OCI-LY7 (cell line): ENCODE results near the gene TRMT1. TPM values are rescaled to one million over a fixed set of nuclear protein-coding genes. Genes with fewer than 3 reads are reported as not detected.
"Not testable (repeated sequence)": the region's sequence is repeated elsewhere in the genome, so short reads cannot be mapped to it uniquely, and the experiment has no call there.

Experiments
- Bru-seq: library from RNA; stranded (reverse); fragments of 400-500 nt; gene quantifications from one replicate; lab custom pipeline; 2021; lab: Mats Ljungman, UMichigan
- BruChase-seq, 2 experiments: library from RNA; stranded (reverse); fragments of 400-500 nt; gene quantifications; one replicate each; lab custom pipeline; 2021; lab: Mats Ljungman, UMichigan
- BruUV-seq: library from RNA; stranded (reverse); fragments of 400-500 nt; replicated peaks from 2 replicates; lab custom pipeline; 2021; lab: Mats Ljungman, UMichigan
- CTCF ChIA-PET: fragments of 300-600 bp; sonication (Branson Sonifier 250); formaldehyde crosslinking; loops from one replicate; lab custom pipeline; 2022; ENCODE audit warnings: antibody characterized with exemption; ENCODE audit not compliant: unreplicated experiment; lab: Charles Lee
- POLR2A ChIA-PET: fragments of 300-600 bp; sonication (Branson Sonifier 250); formaldehyde crosslinking; loops from one replicate; lab custom pipeline; 2022; ENCODE audit warnings: antibody characterized with exemption; lab: Charles Lee
- DNase-seq: peaks from one replicate; pipeline ENCODE4 v3.0.0-alpha.2; 2015; ENCODE audit warnings: low spot score
- H2AFZ ChIP-seq: fragments of 200-600 bp; sonication (generic), shearing (Covaris generic); 2 replicates; pipeline ENCODE4 v1.6.1; 2014; ENCODE audit warnings: mild to moderate bottlenecking, antibody characterized with exemption, low read length, moderate library complexity
- H3K27ac ChIP-seq: fragments of 200-600 bp; sonication (generic); 2 replicates; pipeline ENCODE4 v1.5.1; 2014; ENCODE audit warnings: mixed run types, low read depth, mild to moderate bottlenecking, moderate library complexity, low read length, inconsistent platforms; ENCODE audit not compliant: poor library complexity, severe bottlenecking
- H3K36me3 ChIP-seq: fragments of 200-600 bp; sonication (generic); 2 replicates; pipeline ENCODE4 v1.6.1; 2014; ENCODE audit warnings: mild to moderate bottlenecking, antibody characterized with exemption, low read length, moderate library complexity, mixed read lengths; ENCODE audit not compliant: insufficient read depth
- H3K4me1 ChIP-seq: fragments of 200-600 bp; sonication (generic); 2 replicates; pipeline ENCODE4 v1.5.1; 2014; ENCODE audit warnings: mild to moderate bottlenecking, low read length; ENCODE audit not compliant: insufficient read depth, poor library complexity, severe bottlenecking
- H3K4me2 ChIP-seq: fragments of 200-600 bp; sonication (generic); 2 replicates; pipeline ENCODE4 v1.6.1; 2014; ENCODE audit warnings: mild to moderate bottlenecking, low read length
- H3K4me3 ChIP-seq: fragments of 200-600 bp; sonication (generic); 2 replicates; pipeline ENCODE4 v1.5.1; 2014; ENCODE audit warnings: mild to moderate bottlenecking, low read depth, low read length; ENCODE audit not compliant: poor library complexity, severe bottlenecking
- H3K79me2 ChIP-seq: fragments of 200-600 bp; sonication (generic); 2 replicates; pipeline ENCODE4 v1.6.1; 2016; ENCODE audit warnings: low read depth, mild to moderate bottlenecking, low read length, moderate library complexity, mixed read lengths; ENCODE audit not compliant: insufficient read depth
- H3K9me2 ChIP-seq: fragments of 200-600 bp; sonication (generic); 2 replicates; pipeline ENCODE4 v1.6.1; 2016; ENCODE audit warnings: mild to moderate bottlenecking, low read length, mixed read lengths; ENCODE audit not compliant: insufficient read depth
- H3K9me3 ChIP-seq: fragments of 200-600 bp; sonication (generic); 2 replicates; pipeline ENCODE4 v1.6.1; 2014; ENCODE audit warnings: mild to moderate bottlenecking, mixed run types, low read length, mixed read lengths
- H4K20me1 ChIP-seq: fragments of 200-600 bp; sonication (generic); 2 replicates; pipeline ENCODE4 v1.6.1; 2014; ENCODE audit warnings: mild to moderate bottlenecking, antibody characterized with exemption, low read length, moderate library complexity, mixed read lengths; ENCODE audit not compliant: insufficient read depth
- CTCF ChIP-seq: fragments of 200-600 bp; sonication (generic); conservative IDR thresholded peaks from 2 replicates; pipeline ENCODE4 v1.5.1; 2014; ENCODE audit warnings: mild to moderate bottlenecking, antibody characterized with exemption, low read length, moderate library complexity, mixed read lengths
- EZH2phosphoT487 ChIP-seq: fragments of 200-600 bp; sonication (generic); IDR thresholded peaks from 2 replicates; pipeline ENCODE4 v1.6.1; 2018; ENCODE audit warnings: low read depth, borderline replicate concordance, mild to moderate bottlenecking, mixed run types, antibody characterized with exemption, low read length, moderate library complexity, mixed read lengths
- intact Hi-C: fragments of 100-400 bp; cut with micrococcal nuclease; formaldehyde crosslinking; loops from one replicate; pipeline ENCODE4 v1.10.0; 2022; ENCODE audit not compliant: unreplicated experiment
- long read RNA-seq: library from polyadenylated mRNA; stranded (forward); transcript quantifications from one replicate; pipeline ENCODE4 v2.0.0, GENCODE V29; 2022
- total RNA-seq, 2 experiments: library from RNA; depleted of rRNA in 1 of 2; stranded (reverse); fragments of >200 nt in 1 of 2; shearing (Covaris generic) in 1 of 2; gene quantifications; 2 replicates each; pipeline ENCODE4 v1.2.3, GENCODE V29; 2014 to 2022

The TRMT1 gene
- total RNA-seq (2014; rRNA removed; shearing (Covaris generic)) (39.2 and 56.8 TPM in 2 replicates), total RNA-seq (2022) (38.2 and 50.4 TPM in 2 replicates), Bru-seq, nascent RNA (percentile 65 among the genes with signal in this experiment), BruChase-seq, experiment 1, labeled RNA remaining after a 6-hour chase (percentile 80 among the genes with signal in this experiment), BruChase-seq, experiment 2, labeled RNA remaining after a 2-hour chase (percentile 76 among the genes with signal in this experiment)
- long read RNA-seq, transcript TRMT1-202 (17 exons, 2,142 nt), result major isoform, 6 of 73 reads
- long read RNA-seq, partial matches to known transcripts, result 24 of 73 reads
- long read RNA-seq, other reads (novel, unspliced or antisense), result 42 of 73 reads

- Histone ChIP-seq H3K4me3 (peak within 1 kb of the TSS; percentile 90), H3K9me3 (no peaks in the 10 kb centered on the region), H3K4me2 (peak within 1 kb of the TSS; percentile 76), H3K79me2 (peaks cover 54% of the 10 kb centered on the region), H3K27ac (peak within 1 kb of the TSS; percentile 75), H3K36me3 (peaks cover 28% of the 10 kb centered on the region), H3K9me2 (no peaks in the 10 kb centered on the region), H2AFZ (peak within 1 kb of the TSS; percentile 58; the same call in 1 of the 2 replicates), H4K20me1 (peaks cover 16% of the 10 kb centered on the region), H3K4me1 (peaks cover 34% of the 10 kb centered on the region)
- POLR2A ChIA-PET, result interaction anchor here (0.6 to 1.4 kb wide), 3 partner anchors 13 to 58 kb away, joined by 3 read pairs; no protein-coding TSS in a partner anchor
- BruUV-seq, result TSS peak; percentile 87
- intact Hi-C loops, result loop anchor here (1.0 kb wide), 1 partner anchor 14 kb away; the partner anchor contains the start of gene LYL1
- no peak for TF ChIP-seq EZH2phosphoT487
- no peak for TF ChIP-seq CTCF
- DNase-seq, result peak; percentile 95
- CTCF ChIA-PET, result no interaction called here
Observed at GRCh38 chr19:13116282-13117175, at the start of gene TRMT1. Gene TRMT1 (minus strand): TSS chr19:13116740. CDS start chr19:13116399, 341 bp downstream.

- H3K9me2 ChIP-seq, CTCF ChIA-PET, BruUV-seq, H3K4me2 ChIP-seq, H3K9me3 ChIP-seq, DNase-seq, H3K36me3 ChIP-seq, H3K4me3 ChIP-seq, H2AFZ ChIP-seq, H4K20me1 ChIP-seq: not testable (repeated sequence)
- H3K4me1 ChIP-seq, result peaks cover 96% of the 10 kb centered on the region
- H3K79me2 ChIP-seq, result peaks cover 16% of the 10 kb centered on the region; the same call in 1 of the 2 replicates
- POLR2A ChIA-PET, result interaction anchor here (0.6 kb wide), 2 partner anchors 16 to 20 kb away, joined by 3 read pairs; no protein-coding TSS in a partner anchor
- peak overlapping the region; percentile 95 for H3K27ac ChIP-seq
- intact Hi-C loops, result loop anchor here (2.0 to 10.0 kb wide), 2 partner anchors 13 to 669 kb away; no protein-coding TSS in a partner anchor
Observed at GRCh38 chr19:13166151-13166550, 49.6 kb upstream of the TRMT1 start.
